Activated CD4-positive, alpha-beta T cell treated with anti-CD3 and anti-CD28 coated beads, Interleukin-2, amount 10 ng/mL, durations not matched to agents 24 days and 14 days (primary cell): ENCODE results near the gene ENDOV. TPM values are rescaled to one million over a fixed set of nuclear protein-coding genes. Genes with fewer than 3 reads are reported as not detected.

Source experiments
- DNase-seq: peaks from one replicate; pipeline ENCODE4 v3.0.0; 2022
- H3K27ac Mint-ChIP-seq: one replicate; pipeline ENCODE4 v1.8.0; 2022; ENCODE audit warnings: mild to moderate bottlenecking, mixed read lengths
- H3K27me3 Mint-ChIP-seq: one replicate; pipeline ENCODE4 v1.8.0; 2022; ENCODE audit warnings: mixed read lengths
- H3K36me3 Mint-ChIP-seq: one replicate; pipeline ENCODE4 v1.8.0; 2022; ENCODE audit warnings: low read depth, mild to moderate bottlenecking, mixed read lengths
- H3K4me1 Mint-ChIP-seq: one replicate; pipeline ENCODE4 v1.8.0; 2021; ENCODE audit warnings: mixed read lengths
- H3K4me3 Mint-ChIP-seq: one replicate; pipeline ENCODE4 v1.8.0; 2022; ENCODE audit warnings: mild to moderate bottlenecking, moderate library complexity, mixed read lengths
- H3K9me3 Mint-ChIP-seq: one replicate; pipeline ENCODE4 v1.8.0; 2021; ENCODE audit warnings: mixed read lengths
- intact Hi-C: fragments of 100-400 bp; cut with micrococcal nuclease; formaldehyde crosslinking; loops from one replicate; pipeline ENCODE4 v1.15.1; 2023
- total RNA-seq: library from RNA; stranded (reverse); gene quantifications from 2 replicates; pipeline ENCODE4 v1.2.3, GENCODE V29; 2022

ENDOV gene
- total RNA-seq, 1 donor from 2014 or later, result 16.4 TPM

- H3K27ac Mint-ChIP-seq, result no peak overlapping the region
- peaks cover 37% of the 10 kb centered on the region for H3K4me1 Mint-ChIP-seq
- H3K4me3 Mint-ChIP-seq, result no peak overlapping the region
- no peak for DNase-seq
- intact Hi-C loops, result no loop called here
- H3K9me3 Mint-ChIP-seq, result no peaks in the 10 kb centered on the region
- peaks cover 31% of the 10 kb centered on the region for H3K27me3 Mint-ChIP-seq
- H3K36me3 Mint-ChIP-seq, result no peaks in the 10 kb centered on the region
Measured at GRCh38 chr17:80458016-80458415, 43.0 kb downstream of the ENDOV start.

- H3K9me3 Mint-ChIP-seq, result no peaks in the 10 kb centered on the region
- peaks cover 31% of the 10 kb centered on the region for H3K27me3 Mint-ChIP-seq
- no peak for DNase-seq
- H3K4me1 Mint-ChIP-seq, result peaks cover 25% of the 10 kb centered on the region
- no peaks in the 10 kb centered on the region for H3K36me3 Mint-ChIP-seq
- no peak overlapping the region for H3K27ac Mint-ChIP-seq
- intact Hi-C loops, result no loop called here
- H3K4me3 Mint-ChIP-seq, result no peak overlapping the region
Measured at GRCh38 chr17:80459234-80459633, 44.3 kb downstream of the ENDOV start.

- Mint-ChIP-seq H3K27ac (no peak overlapping the region), H3K9me3 (no peaks in the 10 kb centered on the region), H3K4me3 (no peak overlapping the region), H3K4me1 (peaks cover 20% of the 10 kb centered on the region), H3K36me3 (no peaks in the 10 kb centered on the region), H3K27me3 (peaks cover 31% of the 10 kb centered on the region)
- no peak for DNase-seq
- intact Hi-C loops, result no loop called here
Measured at GRCh38 chr17:80460429-80460834, 45.5 kb downstream of the ENDOV start.

GRCh38 chr17:80461528-80462160 lies 46.7 kb downstream of the ENDOV start:
- Mint-ChIP-seq H3K4me3 (no peak overlapping the region), H3K27ac (no peak overlapping the region), H3K27me3 (peaks cover 31% of the 10 kb centered on the region), H3K4me1 (peaks cover 13% of the 10 kb centered on the region), H3K9me3 (no peaks in the 10 kb centered on the region), H3K36me3 (no peaks in the 10 kb centered on the region)
- DNase-seq, result no peak
- intact Hi-C loops, result no loop called here

GRCh38 chr17:80463784-80464400 lies 48.9 kb downstream of the ENDOV start:
- no peak for DNase-seq
- Mint-ChIP-seq H3K27me3 (peaks cover 35% of the 10 kb centered on the region), H3K9me3 (no peaks in the 10 kb centered on the region), H3K36me3 (peaks cover 8% of the 10 kb centered on the region), H3K4me1 (no peaks in the 10 kb centered on the region), H3K4me3 (no peak overlapping the region), H3K27ac (no peak overlapping the region)
- intact Hi-C loops, result no loop called here

- DNase-seq, result no peak
- Mint-ChIP-seq H3K4me1 (peaks cover 3% of the 10 kb centered on the region), H3K27me3 (peaks cover 30% of the 10 kb centered on the region), H3K36me3 (peaks cover 12% of the 10 kb centered on the region), H3K9me3 (no peaks in the 10 kb centered on the region), H3K4me3 (no peak overlapping the region), H3K27ac (no peak overlapping the region)
- intact Hi-C loops, result no loop called here
Measured at GRCh38 chr17:80464486-80464885, 49.5 kb downstream of the ENDOV start.

GRCh38 chr17:80465327-80465974 lies 50.5 kb downstream of the ENDOV start:
- H3K9me3 Mint-ChIP-seq, result no peaks in the 10 kb centered on the region
- H3K36me3 Mint-ChIP-seq, result peaks cover 15% of the 10 kb centered on the region
- DNase-seq, result no peak
- peaks cover 24% of the 10 kb centered on the region for H3K27me3 Mint-ChIP-seq
- intact Hi-C loops, result no loop called here
- H3K4me1 Mint-ChIP-seq, result peaks cover 5% of the 10 kb centered on the region
- H3K4me3 Mint-ChIP-seq, result no peak overlapping the region
- H3K27ac Mint-ChIP-seq, result no peak overlapping the region

- Mint-ChIP-seq H3K27ac (no peak overlapping the region), H3K36me3 (peaks cover 16% of the 10 kb centered on the region), H3K4me1 (peaks cover 6% of the 10 kb centered on the region), H3K4me3 (no peak overlapping the region), H3K9me3 (no peaks in the 10 kb centered on the region), H3K27me3 (peaks cover 19% of the 10 kb centered on the region)
- intact Hi-C loops, result no loop called here
- no peak for DNase-seq
Measured at GRCh38 chr17:80466188-80466705, 51.3 kb downstream of the ENDOV start.

- Mint-ChIP-seq H3K36me3 (peaks cover 20% of the 10 kb centered on the region), H3K9me3 (no peaks in the 10 kb centered on the region), H3K27ac (no peak overlapping the region), H3K4me1 (peaks cover 13% of the 10 kb centered on the region), H3K4me3 (no peak overlapping the region), H3K27me3 (peaks cover 15% of the 10 kb centered on the region)
- DNase-seq, result no peak
- intact Hi-C loops, result no loop called here
Measured at GRCh38 chr17:80468242-80468641, 53.3 kb downstream of the ENDOV start.

- H3K36me3 Mint-ChIP-seq, result peaks cover 20% of the 10 kb centered on the region
- peaks cover 18% of the 10 kb centered on the region for H3K27me3 Mint-ChIP-seq
- peaks cover 13% of the 10 kb centered on the region for H3K4me1 Mint-ChIP-seq
- no peaks in the 10 kb centered on the region for H3K9me3 Mint-ChIP-seq
- intact Hi-C loops, result no loop called here
- DNase-seq, result no peak
- H3K27ac Mint-ChIP-seq, result no peak overlapping the region
- H3K4me3 Mint-ChIP-seq, result no peak overlapping the region
Measured at GRCh38 chr17:80468781-80469493, 54.0 kb downstream of the ENDOV start.

GRCh38 chr17:80469667-80470066 lies 54.7 kb downstream of the ENDOV start:
- no peak for DNase-seq
- H3K9me3 Mint-ChIP-seq, result no peaks in the 10 kb centered on the region
- H3K4me3 Mint-ChIP-seq, result no peak overlapping the region
- peaks cover 22% of the 10 kb centered on the region for H3K36me3 Mint-ChIP-seq
- no peak overlapping the region for H3K27ac Mint-ChIP-seq
- peaks cover 24% of the 10 kb centered on the region for H3K27me3 Mint-ChIP-seq
- intact Hi-C loops, result loop anchor here (10.0 kb wide), 1 partner anchor 105 kb away; no protein-coding TSS in a partner anchor
- H3K4me1 Mint-ChIP-seq, result peaks cover 16% of the 10 kb centered on the region

GRCh38 chr17:80470603-80471002 lies 55.6 kb downstream of the ENDOV start:
- Mint-ChIP-seq H3K9me3 (no peaks in the 10 kb centered on the region), H3K4me3 (no peak overlapping the region), H3K27me3 (peaks cover 33% of the 10 kb centered on the region), H3K36me3 (peaks cover 22% of the 10 kb centered on the region), H3K4me1 (peaks cover 23% of the 10 kb centered on the region), H3K27ac (no peak overlapping the region)
- DNase-seq, result no peak
- intact Hi-C loops, result loop anchor here (10.0 kb wide), 1 partner anchor 104 kb away; no protein-coding TSS in a partner anchor

GRCh38 chr17:80471922-80472321 lies 57.0 kb downstream of the ENDOV start:
- Mint-ChIP-seq H3K27me3 (peaks cover 33% of the 10 kb centered on the region), H3K27ac (no peak overlapping the region), H3K4me1 (peaks cover 23% of the 10 kb centered on the region), H3K9me3 (no peaks in the 10 kb centered on the region), H3K36me3 (peaks cover 22% of the 10 kb centered on the region), H3K4me3 (no peak overlapping the region)
- intact Hi-C loops, result loop anchor here (10.0 kb wide), 1 partner anchor 103 kb away; no protein-coding TSS in a partner anchor
- peak; percentile 69 for DNase-seq
